HG03135 (cell line): ENCODE results near the gene FAM76A.
"Not testable (repeated sequence)": the region's sequence is repeated elsewhere in the genome, so short reads cannot be mapped to it uniquely, and the experiment has no call there.

Experiments used
- ATAC-seq: cut with Tn5 transposase; IDR thresholded peaks from one replicate; pipeline ENCODE4 v1.9.1; 2021; ENCODE audit warnings: mild to moderate bottlenecking, moderate library complexity; ENCODE audit not compliant: unreplicated experiment

Gene FAM76A

DNA sequence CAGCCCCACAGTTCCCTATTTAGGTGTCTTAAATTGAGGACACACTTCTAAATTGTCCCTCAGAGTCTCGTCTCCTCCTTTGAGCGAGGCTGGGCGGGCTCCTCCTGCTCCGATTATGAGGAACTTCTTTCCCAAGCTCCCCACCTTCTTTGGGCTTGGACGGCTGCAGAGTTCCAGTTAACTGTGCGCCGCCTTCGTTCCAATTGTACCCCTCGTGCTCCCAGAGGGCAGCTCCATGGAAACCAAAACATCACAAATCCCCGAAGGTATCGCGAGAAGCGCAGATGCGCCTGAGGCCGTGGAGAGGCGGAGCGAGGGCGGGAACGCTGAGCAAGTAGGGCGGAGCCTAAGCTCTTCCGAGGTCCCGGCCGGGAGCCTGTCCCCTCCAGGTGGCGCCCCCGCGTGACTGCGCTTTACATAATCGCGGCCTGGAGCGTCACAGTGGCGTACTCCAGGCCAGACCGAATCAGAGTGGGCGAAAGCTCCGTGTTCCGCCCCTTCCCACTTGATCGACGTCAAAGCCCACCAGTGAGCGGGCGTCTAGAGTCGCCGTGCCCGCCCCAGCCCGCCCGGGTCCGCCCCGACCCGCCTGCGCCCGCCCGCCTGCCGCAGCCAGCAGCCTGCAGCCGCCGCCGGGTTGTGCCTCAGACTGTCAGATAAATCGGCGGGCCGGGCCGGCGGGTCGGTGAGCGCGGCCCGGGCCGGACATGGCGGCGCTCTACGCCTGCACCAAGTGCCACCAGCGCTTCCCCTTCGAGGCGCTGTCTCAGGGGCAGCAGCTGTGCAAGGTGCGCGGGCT lies at the start of gene FAM76A:
TSS of gene FAM76A (plus strand) at position 588 of the 799 bp plus-strand sequence. CDS start at position 708, 120 bp downstream.
- ATAC-seq = peak; percentile 92

DNA sequence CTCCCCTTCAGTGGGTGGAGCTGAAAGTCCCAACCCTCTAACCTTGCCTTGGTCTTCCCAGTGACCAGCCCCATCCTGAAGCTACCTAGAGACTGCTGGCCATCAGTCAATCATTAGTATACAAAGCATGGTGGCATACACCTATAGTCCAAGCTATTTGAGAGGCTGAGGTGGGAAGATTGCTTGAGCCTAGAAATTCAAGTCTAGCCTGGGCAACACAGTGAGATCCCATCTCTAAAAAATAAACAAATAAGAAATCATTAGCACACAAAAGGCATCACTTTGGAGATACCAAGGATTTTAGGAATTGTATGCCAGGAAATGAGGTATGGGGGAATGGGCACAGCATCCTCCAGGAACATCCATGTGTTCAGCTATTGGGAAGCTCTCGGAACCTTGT lies 49.4 kb upstream of the FAM76A start:
- no peak for ATAC-seq

DNA sequence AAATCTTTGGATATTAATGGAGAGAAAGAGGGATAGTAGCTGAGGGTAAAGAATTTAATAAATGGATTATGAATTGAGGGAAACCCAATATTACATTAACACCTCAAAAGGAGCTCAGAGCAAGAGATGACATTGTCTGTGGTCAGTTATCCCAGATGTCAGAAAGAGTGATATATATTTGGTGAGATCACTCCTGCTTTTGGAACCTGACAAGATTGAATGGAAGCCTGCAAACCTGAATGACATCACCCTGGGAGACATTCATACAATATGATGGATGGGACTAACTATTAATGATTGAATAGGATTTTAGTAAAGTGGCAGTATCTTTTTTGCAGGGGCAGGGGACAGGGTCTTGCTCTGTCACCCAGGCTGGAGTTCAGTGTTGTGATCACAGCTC lies 47.0 kb upstream of the FAM76A start:
- ATAC-seq = no peak

DNA sequence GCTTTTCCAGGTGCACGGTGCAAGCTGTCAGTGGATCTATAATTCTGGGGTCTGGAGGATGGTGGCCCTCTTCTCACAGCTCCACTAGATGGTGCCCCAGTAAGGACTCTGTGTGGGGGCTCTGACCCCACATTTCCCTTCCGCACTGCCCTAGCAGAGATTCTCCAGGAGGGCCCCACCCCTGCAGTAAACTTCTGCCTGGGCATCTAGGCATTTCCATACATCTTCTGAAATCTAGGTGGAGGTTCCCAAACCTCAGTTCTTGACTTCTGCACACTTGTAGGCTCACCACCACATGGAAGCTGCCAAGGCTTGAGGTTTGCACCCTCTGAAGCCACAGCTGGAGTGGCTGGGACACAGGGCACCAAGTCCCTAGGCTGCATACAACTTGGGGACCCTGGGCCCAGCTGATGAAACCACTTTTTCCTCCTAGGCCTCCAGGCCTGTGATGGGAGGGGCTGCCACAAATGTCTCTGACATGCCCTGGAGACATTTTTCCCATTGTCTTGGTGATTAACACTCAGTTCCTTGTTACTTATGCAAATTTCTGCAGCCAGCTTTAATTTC lies 45.5 kb upstream of the FAM76A start:
- ATAC-seq = not testable (repeated sequence)

DNA sequence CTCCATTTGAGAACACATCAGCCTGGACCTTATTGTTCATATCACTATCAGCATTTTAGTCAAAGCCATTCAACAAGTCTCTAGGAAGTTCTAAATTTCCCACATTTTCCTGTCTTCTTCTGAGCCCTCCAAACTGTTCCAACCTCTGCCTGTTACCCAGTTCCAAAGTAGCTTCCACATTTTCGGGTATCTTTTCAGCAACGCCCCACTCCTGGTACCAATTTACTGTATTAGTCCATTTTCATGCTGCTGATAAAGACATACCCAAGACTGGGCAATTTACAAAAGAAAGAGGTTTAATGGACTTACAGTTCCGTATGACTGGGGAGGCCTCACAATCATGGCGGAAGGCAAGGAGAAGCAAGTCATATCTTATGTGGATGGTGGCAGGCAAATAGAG lies 44.2 kb upstream of the FAM76A start:
- ATAC-seq = not testable (repeated sequence)

DNA sequence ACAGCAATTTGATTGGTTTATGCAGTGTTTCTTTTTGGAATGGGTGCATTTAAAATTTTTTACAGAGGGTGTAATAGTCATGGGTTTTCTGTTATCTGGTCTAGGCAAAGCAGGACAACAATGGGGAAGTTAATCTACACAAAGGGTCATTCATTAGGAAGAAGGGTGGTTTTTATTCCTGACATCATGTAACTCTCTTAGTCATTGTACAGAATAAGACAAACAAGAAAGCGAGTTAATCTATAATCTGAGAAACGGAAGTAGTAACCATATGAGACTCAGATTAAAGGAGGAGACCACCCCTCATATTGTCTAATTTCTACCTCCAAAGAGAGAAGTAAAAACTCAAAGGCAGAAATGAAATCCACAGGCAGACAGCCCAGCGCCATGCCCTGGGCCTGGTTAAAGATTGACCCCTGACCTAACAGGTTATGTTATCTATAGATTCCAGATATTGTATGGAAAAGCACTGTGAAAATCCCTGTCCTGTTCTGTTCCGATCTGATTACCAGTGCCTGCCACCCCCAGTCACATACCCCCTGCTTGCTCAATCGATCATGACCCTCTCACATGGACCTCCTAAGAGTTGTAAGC lies 43.3 kb upstream of the FAM76A start:
- no peak for ATAC-seq

DNA sequence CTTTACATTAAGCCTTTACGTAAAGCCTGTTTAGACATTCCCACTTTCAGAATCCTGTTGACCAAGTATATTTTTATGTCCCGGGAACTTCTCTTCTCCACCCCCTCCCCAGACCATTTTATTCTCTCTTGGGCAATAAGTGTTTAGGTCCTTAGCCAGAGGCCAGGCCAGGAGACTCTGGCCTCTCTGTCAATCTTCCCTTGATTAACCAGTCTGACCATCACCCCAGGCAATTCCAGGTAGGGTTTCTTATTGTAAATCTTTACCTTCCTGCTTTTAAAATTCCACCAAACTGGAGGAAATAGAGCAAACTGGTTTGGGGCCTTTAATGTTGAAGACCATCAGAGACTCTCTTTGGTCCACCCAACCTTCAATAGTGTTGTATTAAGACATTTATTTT lies 41.6 kb upstream of the FAM76A start:
- ATAC-seq = no peak

DNA sequence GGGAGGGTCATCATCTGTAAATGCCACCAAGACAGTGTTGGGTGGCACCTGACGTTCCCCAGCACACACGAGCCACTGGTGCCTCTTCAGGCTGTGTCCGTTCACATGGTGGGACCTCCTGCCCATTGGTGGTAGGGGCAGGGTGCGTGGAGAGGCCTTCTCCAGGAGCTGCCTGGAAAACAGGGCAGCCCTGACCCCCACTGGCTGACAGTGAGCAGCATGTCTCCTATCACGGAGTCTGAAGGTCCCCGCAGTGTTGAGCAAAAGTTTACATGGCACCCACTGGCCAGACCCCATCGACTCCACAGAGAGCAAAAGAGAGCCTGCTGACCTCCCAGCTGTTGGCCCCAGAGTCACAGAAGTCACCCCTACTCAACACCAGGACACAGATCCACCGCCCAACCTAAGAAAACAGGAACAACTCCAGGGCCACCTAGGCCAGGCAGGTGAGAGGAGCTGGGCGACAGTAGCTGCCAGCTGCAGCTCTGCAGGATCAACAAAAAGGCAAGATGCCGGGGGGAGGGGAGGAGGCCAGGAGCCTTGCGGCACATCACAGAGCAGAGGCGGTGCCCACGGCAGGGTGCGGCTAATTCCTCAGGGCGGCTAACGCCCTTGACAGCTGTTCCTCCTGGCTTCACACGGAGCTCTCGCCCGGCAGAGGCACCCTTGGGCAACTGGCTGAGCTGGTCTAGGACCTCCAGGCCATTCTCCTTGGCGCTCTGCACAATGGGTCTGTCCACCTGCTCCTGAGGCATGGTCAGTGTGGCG lies 39.4 kb upstream of the FAM76A start:
- ATAC-seq = no peak

DNA sequence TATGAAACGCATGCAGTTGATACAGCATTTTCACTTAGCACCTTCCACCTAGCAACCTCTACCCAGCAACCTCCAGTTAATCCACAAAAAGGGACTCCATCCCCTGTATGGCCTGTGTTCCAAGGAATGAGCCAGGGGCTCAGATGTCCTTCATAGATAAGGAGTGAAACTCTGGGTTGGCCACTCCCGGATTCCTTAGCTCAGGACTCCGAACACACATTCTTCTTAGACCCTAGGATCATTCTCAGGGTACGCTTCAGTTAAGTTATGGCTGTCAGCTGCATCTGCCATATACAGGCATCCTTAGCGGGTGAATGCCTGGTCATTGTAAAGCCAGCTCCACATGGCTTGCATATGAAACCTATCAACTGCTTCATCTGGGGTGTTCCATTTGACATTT lies 37.9 kb upstream of the FAM76A start:
- no peak for ATAC-seq

DNA sequence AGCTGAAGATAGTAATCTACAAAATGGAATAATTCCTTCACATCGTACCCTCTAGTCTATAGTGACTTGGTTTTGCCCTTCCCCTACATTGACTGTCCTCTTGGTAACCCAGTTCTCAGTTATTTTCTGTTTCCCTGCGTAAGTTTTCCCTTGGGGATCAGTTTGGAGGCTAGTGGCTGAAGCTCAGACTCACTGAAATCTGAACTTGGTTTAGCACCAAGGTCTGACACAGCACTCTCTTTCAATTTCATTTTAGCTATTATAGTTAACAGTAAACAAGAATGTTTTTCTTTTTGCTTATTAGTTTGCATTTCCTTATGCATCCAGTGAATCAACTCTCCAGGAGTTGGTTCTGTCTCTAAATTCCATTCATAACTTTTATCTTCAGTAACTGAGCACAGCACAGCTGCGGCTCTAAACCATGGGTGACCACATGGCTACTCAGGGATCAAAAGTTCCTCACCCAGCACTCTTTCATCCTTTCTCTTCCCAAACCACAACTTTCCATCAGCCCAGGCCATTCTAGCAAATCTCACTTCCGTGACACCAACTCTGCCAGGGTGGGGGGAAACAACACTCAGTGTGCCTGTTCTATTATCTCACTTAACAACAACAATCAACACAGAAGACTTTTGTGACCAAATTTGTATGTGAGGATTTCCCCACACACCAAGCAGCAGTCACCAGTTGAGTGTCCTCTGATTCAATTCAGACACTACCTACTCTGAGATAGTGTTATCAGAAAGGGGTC lies 36.2 kb upstream of the FAM76A start:
- no peak for ATAC-seq

DNA sequence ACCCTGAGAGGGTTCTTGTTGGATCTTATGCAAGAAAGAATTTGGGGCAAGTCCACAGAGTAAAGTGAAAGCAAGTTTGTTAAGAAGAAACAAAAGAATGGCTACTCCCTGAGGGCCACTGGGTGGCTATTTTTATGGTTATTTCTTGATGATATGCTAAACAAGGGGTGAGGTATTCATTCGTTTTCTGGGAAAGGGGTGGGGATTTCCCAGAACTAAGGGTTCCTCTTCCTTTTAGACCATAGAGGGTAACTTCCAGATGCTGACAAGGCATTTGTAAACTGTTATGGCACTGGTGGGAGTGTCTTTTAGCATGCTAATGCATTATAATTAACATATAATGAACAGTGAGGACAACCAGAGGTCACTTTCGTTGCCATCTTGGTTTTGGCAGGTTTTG lies 35.6 kb upstream of the FAM76A start:
- ATAC-seq = no peak

DNA sequence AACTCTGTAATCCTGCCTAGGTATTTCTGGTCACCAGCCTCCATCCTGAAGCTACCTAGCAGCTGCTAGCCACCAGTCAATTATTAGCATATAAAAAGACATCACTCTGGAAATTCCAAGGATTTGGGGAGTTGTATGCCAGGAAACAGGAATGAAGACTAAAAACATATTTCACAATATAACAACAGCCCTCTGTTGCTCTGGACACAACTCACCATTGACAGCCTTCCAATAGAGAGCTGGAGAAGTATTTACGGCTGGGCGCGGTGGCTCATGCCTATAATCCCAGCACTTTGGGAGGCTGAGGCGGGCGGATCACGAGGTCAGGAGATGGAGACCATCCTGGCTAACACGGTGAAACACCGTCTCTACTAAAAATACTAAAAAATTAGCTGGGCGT lies 28.9 kb upstream of the FAM76A start:
- not testable (repeated sequence) for ATAC-seq

DNA sequence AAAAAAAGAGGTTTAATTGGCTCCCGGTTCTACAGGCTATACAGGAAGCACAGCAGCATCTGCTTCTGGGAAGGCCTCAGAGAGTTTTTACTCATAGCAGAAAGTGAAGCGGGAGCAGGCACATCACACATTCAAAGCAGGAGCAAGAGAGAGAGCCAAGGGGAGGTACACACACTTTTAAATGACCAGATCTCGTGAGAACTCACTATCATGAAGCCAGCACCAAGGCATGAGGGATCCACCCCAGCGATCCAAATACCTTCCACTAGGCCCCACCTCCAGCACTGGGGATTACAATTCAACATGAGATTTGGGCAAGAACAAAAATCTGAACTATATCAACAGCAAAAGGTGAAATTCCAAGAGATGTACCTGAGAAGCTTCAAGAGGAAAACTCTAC lies 20.8 kb upstream of the FAM76A start:
- ATAC-seq = no peak

DNA sequence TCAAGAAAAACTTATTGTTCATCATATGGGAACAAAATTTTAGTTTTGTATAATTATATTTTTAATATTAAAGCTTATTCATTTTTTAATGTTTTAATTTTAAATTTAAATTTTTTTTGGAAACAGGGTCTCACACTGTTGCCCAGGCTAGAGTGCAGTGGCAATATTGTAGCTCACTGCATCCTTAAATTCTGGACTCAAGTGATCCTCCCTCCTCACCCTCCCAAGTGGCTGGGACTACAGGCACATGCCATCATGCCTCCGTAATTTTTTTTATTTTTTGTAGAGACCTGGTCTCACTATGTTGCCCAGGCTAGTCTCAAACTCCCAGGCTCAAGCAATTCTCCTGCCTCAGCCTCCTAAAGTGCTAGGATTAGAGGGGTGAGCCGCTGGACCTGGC lies 20.2 kb upstream of the FAM76A start:
- ATAC-seq = no peak

DNA sequence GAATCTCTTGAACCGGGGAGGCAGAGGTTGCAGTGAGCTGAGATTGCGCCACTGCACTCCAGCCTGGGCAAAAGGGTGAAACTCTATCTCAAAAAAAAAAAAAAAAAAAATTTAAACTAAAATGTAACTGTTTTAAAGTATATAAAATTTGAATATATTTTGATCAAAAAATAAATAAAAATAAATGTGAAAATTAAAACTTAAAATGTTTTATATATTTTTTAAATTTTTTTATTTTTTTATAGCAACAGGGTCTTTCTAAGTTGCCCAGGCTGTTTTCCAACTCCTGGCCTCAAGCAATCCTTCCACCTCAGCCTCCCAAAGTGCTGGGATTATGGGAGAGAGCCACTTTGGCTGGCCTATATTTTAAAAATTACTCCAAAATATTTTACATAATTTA lies 15.2 kb upstream of the FAM76A start:
- no peak for ATAC-seq

DNA sequence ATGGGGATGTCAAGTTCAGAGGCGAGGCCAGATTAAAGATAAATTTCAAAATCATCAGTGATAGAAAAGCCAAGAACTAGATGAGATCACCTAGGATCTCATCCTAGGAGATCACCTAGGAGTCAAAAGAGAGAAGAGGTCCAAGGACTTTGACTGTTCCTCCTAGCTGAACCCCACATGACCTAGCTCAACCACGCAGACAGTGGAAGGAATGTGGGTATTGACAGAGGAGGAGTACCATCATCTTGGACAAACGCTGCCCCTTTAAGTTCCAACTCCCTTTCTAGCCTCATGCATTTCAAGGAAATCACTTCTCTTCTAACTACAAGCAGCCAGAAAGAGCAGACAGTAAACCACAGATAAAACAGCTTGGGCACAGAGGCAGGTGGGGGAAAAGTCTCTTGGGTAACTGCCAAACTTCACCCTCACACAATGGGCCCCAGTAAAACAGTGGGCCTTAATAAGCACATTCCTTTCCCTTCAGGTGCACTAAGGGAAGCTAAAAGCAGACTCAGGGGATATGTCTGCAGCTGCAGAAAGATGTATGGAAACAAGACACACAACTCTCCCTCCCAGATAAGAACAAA lies 12.5 kb upstream of the FAM76A start:
- no peak for ATAC-seq

DNA sequence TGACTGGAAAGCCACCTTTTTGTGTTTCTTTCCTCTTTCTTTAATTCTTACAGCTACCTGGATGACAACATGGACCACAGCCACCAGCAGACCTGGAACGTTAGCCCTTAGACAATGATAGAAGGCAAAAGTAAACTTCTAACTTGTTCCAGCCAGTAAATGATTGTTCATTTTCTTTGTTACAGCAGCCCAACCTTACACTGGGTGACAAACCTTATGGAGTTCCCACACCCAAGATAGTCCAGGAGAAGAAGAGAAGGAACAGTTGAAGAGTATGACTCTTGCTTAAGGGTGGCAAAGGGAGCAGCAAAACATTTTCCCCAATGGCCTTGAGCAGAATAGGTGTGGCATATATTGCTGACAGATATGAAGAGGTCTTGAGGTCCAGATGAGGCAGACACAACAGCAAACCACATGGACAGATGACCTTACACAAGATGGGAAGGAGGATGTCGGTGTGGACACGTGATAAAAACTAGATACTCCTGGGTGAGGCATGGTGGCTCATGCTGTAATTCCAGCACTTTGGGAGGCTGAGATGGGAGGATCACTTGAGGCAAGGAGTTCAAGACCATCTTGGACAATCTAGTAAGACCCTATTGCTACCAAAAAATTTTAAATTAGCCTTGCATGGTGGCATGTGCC lies 11.8 kb upstream of the FAM76A start:
- ATAC-seq = no peak

DNA sequence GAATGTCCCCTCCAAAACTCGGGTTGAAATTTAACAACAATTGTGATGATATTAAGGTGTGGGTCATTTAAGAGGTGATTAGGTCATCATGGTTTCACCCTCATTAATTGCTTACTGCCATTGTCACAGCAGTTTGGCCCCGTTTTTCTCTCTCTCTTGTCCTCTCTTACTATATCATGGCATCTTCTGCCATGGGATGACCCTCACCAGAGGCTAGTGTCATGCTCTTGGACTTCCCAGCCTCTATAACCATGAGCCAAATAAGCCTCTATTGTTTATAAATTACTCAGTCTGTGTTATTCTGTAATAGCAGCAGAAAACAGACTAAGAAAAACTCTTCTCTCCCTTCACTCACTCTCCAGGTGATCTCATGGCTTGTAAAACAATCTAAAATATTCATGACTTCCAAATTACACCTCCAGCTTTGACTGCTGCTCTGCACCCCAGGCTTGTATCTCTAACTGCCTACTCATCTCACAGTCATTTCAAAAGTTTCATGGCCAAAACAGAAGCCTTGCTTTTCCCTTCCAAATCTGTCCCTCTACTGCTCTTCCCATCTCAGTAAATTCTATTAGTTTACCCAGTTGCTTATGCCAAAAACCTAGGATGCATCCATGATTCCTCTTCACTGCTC lies 9.4 kb upstream of the FAM76A start:
- ATAC-seq = no peak
